Renal cortical epithelial cell (primary cell): Measurements from ENCODE around the gene TTLL8. TPM values are rescaled to one million over a fixed set of nuclear protein-coding genes. Genes with fewer than 3 reads are reported as not detected.

Experiments
- DNase-seq: peaks from one replicate; pipeline ENCODE4 v3.0.0-alpha.2; 2011; ENCODE audit warnings: low read depth
- total RNA-seq: library from RNA; depleted of rRNA; stranded (reverse); fragments of >200 nt; gene quantifications from 2 replicates; pipeline ENCODE4 v1.2.3, GENCODE V29; 2014

TTLL8 gene
- total RNA-seq, 1 donor from 2014 or later, result not detected

DNA sequence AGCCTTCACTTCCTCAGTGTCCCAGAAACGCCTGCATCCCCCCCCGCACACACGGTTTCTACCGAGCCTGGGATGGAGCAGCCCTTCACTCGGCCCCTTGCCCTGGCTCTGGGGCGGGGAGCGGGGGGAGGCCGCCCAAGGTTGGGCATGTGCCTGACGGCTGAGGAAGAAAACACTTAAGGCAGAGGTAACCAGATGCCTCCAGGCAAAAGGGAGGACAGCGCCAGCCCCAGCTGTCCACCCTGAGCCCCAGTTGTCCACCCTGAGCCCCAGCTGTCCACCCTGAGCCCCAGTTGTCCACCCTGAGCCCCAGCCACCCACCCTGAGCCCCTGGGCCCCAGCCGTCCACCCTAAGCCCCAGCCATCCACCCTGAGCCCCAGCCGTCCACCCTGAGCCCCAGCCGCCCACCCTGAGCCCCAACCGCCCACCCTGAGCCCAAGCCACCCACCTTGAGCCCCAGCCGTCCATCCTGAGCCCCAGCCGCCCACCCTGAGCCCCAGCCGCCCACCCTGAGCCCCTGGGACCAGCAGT lies 3.8 kb upstream of the TTLL8 start:
- DNase-seq, result no peak

- DNase-seq, result no peak
These were observed 3.2 kb upstream of the TTLL8 start for GRCh38 chr22:50061141-50061823.

GRCh38 chr22:50060441-50061140 lies 2.5 kb upstream of the TTLL8 start:
- DNase-seq, result no peak

GRCh38 chr22:50059881-50060262 lies 1.8 kb upstream of the TTLL8 start:
- no peak for DNase-seq

- DNase-seq, result peak; percentile 0
These were observed 1.1 kb upstream of the TTLL8 start for GRCh38 chr22:50058906-50059880.

DNA sequence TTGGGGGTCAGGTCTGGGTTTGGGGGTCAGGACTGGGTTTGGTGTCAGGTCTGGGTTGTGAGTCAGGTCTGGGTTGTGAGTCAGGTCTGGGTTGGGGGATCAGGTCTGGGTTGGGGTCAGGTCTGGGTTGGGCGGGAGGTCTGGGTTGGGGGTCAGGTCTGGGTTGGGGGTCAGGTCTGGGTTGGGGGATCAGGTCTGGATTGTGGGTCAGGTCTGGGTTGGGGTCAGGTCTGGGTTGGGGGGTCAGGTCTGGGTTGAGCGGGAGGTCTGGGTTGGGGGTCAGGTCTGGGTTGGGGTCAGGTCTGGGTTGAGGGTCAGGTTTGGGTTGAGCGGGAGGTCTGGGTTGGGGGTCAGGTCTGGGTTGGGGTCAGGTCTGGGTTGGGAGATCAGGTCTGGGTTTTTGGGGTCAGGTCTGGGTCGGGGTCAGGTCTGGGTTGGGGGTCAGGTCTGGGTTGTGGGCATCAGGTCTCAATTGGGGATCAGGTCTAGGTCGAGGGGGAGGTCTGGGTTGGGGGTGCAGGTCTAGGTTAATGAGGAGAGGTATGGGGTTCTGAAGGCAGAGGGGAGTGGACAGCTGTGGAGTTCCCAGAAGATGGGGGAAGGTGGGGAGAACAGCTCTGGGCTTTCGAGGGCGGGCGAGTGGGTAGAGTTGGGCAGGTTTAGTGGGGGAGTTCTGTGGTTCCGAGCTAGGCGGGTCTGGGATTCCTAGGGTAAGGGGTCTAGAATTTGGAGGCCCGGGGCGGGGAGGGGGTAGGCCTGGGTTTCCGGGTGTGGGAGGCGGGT lies 629 bp downstream of the TTLL8 start:
- no peak for DNase-seq

DNA sequence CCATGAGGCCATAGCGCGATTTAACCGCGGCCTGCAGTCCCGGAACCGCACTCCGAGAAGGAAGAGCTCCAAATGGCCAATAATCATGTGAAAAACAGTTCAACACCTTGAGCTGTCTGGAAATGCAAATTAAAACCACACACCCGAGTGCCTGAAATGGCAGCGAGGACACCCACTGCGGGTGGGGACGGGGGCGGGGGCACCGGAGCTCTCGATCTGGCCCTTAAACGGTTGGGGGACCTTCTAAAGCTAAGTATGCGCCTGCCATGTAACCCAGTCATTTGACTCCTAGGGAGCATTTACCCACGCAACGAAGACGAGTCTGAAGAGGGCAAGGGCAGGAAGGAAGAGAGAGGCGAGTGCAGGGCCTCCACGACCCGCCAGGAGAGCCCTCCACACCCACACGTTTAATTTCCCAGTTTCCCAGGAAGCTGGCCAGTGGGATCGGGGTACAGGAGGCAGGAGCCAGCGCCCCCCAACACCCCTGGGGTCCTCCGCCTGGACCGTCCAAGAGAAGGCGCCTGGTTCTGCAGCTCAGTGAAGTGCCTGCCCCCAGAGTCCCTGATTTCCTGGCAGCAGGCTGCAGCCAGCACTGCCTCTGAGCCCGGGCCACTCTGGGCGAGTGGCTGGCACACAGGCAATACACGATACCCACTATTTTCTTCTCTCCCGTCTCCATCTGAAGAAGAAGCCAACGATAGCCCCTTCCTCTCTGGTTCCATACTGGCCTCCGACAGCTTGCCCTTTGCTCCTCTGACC lies 1.7 kb downstream of the TTLL8 start:
- no peak for DNase-seq

- no peak for DNase-seq
These were observed 4.2 kb downstream of the TTLL8 start for GRCh38 chr22:50053861-50054260.

GRCh38 chr22:50051930-50052329 lies 6.2 kb downstream of the TTLL8 start:
- DNase-seq, result no peak

- DNase-seq, result no peak
These were observed 8.6 kb downstream of the TTLL8 start for GRCh38 chr22:50049299-50050195.

GRCh38 chr22:50048836-50049235 lies 9.3 kb downstream of the TTLL8 start:
- no peak for DNase-seq

- no peak for DNase-seq
These were observed 9.9 kb downstream of the TTLL8 start for GRCh38 chr22:50048061-50048765.

GRCh38 chr22:50047346-50047745 lies 10.8 kb downstream of the TTLL8 start:
- no peak for DNase-seq

DNA sequence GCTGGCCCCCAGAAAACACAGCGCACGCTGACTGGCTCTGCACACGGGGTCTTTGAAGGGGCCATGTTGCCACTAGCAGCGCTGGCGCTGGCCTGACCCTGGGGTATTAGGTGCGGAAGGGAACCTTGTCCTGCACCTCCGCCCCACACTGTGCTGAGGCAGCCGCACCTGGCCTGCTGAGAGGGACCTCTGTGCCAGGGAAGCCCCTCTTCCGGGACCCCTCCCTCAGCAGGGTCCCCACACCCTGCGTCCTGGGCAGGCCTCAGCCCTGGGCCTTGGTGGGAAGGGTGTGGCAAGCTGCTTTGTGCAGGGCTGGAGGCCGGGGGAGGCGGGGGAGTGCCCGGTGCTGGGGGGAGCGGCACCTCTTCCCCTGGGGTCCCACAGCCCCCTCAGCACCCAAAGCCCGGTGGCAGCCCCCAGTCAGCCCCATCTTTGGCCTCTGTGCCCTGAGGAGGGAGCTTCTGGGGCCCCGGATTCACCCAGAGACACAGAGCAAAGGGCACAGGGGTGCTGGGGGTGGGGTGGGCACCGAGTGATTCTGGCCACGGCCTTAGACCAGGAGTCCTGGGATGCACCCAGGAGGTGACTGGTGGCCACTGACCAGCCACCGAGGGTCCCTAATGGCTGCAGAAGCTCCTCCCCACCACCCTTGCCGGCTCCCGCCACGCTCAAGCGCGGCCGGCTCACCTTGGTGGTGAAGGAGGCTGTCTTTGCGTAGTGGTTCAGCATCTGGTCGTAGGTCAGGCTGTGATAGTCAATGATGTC lies 11.4 kb downstream of the TTLL8 start:
- DNase-seq, result no peak

DNA sequence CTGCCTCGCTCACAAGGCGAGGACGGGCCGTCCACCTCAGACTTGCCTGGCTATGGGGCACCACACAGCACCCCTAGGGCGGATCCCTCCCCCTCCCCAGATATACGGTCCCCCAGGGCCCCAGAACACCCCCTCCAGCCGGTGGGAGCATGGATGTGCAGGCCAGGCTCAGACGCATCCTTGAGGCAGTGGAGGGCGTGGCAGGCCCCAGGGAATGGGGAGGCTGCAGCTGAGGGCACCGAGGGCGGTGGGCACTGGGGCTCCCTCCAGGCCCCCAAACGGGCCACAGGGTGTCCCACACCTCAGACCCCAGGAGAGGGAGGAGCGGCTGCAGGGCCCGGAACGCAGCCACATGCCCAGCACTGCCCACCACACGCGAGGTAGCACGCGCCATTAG lies 12.1 kb downstream of the TTLL8 start:
- DNase-seq, result no peak

GRCh38 chr22:50045211-50046018 lies 12.7 kb downstream of the TTLL8 start:
- no peak for DNase-seq

- no peak for DNase-seq
These were observed 13.5 kb downstream of the TTLL8 start for GRCh38 chr22:50044485-50045118.
